Neural cell (in vitro differentiated cells): ENCODE results near the gene ABHD14A.

Experiments
- TF ChIP-seq, protein P1 (sequence below): fragments of 450-650 bp; IDR thresholded peaks from 2 replicates; pipeline ENCODE4 v1.5.1; 2014; ENCODE audit warnings: antibody characterized with exemption, mild to moderate bottlenecking, moderate library complexity; ENCODE audit not compliant: poor library complexity, severe bottlenecking
- TF ChIP-seq, protein P2 (sequence below): IDR thresholded peaks from 2 replicates; pipeline ENCODE4 v1.6.1; 2012; ENCODE audit warnings: borderline replicate concordance

DNA sequence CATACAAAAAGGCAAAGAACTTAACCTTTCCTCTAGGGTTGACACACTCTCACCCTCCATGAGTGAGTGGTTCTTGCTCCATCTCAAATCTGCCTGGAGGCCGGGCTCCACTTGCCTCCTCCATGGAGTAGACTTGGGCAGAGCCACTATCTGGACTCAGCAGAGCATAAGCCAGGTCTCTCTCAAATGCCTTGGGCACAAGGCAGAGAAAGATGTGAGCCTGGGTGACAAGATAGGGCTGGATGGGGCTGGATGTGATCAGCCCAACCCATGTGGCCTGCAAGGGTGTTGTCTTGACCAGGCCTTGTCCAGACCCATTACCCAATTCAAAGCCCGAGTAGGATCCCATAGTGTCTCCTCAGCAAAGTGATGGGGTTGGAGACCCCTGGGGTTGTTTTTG lies 25.0 kb downstream of the ABHD14A start:
- TF ChIP-seq, protein P1, sequence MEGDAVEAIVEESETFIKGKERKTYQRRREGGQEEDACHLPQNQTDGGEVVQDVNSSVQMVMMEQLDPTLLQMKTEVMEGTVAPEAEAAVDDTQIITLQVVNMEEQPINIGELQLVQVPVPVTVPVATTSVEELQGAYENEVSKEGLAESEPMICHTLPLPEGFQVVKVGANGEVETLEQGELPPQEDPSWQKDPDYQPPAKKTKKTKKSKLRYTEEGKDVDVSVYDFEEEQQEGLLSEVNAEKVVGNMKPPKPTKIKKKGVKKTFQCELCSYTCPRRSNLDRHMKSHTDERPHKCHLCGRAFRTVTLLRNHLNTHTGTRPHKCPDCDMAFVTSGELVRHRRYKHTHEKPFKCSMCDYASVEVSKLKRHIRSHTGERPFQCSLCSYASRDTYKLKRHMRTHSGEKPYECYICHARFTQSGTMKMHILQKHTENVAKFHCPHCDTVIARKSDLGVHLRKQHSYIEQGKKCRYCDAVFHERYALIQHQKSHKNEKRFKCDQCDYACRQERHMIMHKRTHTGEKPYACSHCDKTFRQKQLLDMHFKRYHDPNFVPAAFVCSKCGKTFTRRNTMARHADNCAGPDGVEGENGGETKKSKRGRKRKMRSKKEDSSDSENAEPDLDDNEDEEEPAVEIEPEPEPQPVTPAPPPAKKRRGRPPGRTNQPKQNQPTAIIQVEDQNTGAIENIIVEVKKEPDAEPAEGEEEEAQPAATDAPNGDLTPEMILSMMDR = no peak
- TF ChIP-seq, protein P2, sequence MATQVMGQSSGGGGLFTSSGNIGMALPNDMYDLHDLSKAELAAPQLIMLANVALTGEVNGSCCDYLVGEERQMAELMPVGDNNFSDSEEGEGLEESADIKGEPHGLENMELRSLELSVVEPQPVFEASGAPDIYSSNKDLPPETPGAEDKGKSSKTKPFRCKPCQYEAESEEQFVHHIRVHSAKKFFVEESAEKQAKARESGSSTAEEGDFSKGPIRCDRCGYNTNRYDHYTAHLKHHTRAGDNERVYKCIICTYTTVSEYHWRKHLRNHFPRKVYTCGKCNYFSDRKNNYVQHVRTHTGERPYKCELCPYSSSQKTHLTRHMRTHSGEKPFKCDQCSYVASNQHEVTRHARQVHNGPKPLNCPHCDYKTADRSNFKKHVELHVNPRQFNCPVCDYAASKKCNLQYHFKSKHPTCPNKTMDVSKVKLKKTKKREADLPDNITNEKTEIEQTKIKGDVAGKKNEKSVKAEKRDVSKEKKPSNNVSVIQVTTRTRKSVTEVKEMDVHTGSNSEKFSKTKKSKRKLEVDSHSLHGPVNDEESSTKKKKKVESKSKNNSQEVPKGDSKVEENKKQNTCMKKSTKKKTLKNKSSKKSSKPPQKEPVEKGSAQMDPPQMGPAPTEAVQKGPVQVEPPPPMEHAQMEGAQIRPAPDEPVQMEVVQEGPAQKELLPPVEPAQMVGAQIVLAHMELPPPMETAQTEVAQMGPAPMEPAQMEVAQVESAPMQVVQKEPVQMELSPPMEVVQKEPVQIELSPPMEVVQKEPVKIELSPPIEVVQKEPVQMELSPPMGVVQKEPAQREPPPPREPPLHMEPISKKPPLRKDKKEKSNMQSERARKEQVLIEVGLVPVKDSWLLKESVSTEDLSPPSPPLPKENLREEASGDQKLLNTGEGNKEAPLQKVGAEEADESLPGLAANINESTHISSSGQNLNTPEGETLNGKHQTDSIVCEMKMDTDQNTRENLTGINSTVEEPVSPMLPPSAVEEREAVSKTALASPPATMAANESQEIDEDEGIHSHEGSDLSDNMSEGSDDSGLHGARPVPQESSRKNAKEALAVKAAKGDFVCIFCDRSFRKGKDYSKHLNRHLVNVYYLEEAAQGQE = no peak
